IMR-90 (cell line): ENCODE data around the gene TCERG1L. TPM values are rescaled to one million over a fixed set of nuclear protein-coding genes. Genes with fewer than 3 reads are reported as not detected.

Experiments
- ATAC-seq: fragments of 200-7000 bp; cut with Tn5 transposase; 2 replicates; pipeline ENCODE4 v1.9.1; 2020; ENCODE audit warnings: low read depth, mild to moderate bottlenecking, moderate library complexity
- BruUV-seq: library from RNA; stranded (reverse); fragments of 400-500 nt; replicated peaks from 2 replicates; lab custom pipeline; 2021; lab: Mats Ljungman, UMichigan
- CTCF ChIA-PET: fragments of 300-600 bp; formaldehyde crosslinking; extraction: SDS; loops from one replicate; lab custom pipeline; 2021; ENCODE audit warnings: antibody characterized with exemption; lab: Yijun Ruan, JAX
- POLR2A ChIA-PET: fragments of 300-600 bp; sonication (Branson Sonifier 250); formaldehyde crosslinking; loops from one replicate; lab custom pipeline; 2022; ENCODE audit warnings: antibody characterized with exemption; ENCODE audit not compliant: unreplicated experiment; lab: Charles Lee
- DNase-seq: peaks from one replicate; pipeline ENCODE4 v3.0.0; 2013
- H2AFZ ChIP-seq: replicated peaks from 2 replicates; pipeline ENCODE3; 2013; ENCODE audit warnings: low read length, mild to moderate bottlenecking; ENCODE audit not compliant: poor library complexity
- H2AK5ac ChIP-seq: 2 replicates; pipeline ENCODE4 v1.6.1; 2013; ENCODE audit warnings: low read depth, low read length, inconsistent platforms
- H2AK9ac ChIP-seq: replicated peaks from 2 replicates; pipeline ENCODE3; 2013; ENCODE audit warnings: mild to moderate bottlenecking, low read depth, low read length, moderate library complexity; ENCODE audit not compliant: poor library complexity
- H2BK120ac ChIP-seq: 2 replicates; pipeline ENCODE4 v1.6.1; 2013; ENCODE audit warnings: low read depth, low read length, inconsistent platforms
- H2BK15ac ChIP-seq: 3 replicates; pipeline ENCODE4 v1.6.1; 2013; ENCODE audit warnings: low read depth, low read length, inconsistent platforms
- H2BK20ac ChIP-seq: 2 replicates; pipeline ENCODE4 v1.6.1; 2013; ENCODE audit warnings: low read depth, mild to moderate bottlenecking, inconsistent platforms, low read length, moderate library complexity
- H2BK5ac ChIP-seq: 2 replicates; pipeline ENCODE4 v1.6.1; 2013; ENCODE audit warnings: mild to moderate bottlenecking, low read depth, low read length, inconsistent platforms; ENCODE audit not compliant: poor library complexity, severe bottlenecking
- H3K14ac ChIP-seq: replicated peaks from 2 replicates; pipeline ENCODE4 v1.6.1; 2013; ENCODE audit warnings: low read depth, low read length, inconsistent platforms
- H3K18ac ChIP-seq: 2 replicates; pipeline ENCODE4 v1.6.1; 2013; ENCODE audit warnings: low read depth, low read length, control low read depth
- H3K23ac ChIP-seq: 2 replicates; pipeline ENCODE4 v1.6.1; 2013; ENCODE audit warnings: low read depth, low read length, inconsistent platforms
- H3K27ac ChIP-seq: 2 replicates; pipeline ENCODE4 v1.5.1; 2013; ENCODE audit warnings: mild to moderate bottlenecking, control low read depth, low read length; ENCODE audit not compliant: insufficient read depth
- H3K27me3 ChIP-seq: 2 replicates; pipeline ENCODE4 v1.6.1; 2013; ENCODE audit warnings: low read length; ENCODE audit not compliant: control insufficient read depth, insufficient read depth
- H3K36me3 ChIP-seq: 2 replicates; pipeline ENCODE4 v1.6.1; 2013; ENCODE audit warnings: low read length, mixed read lengths; ENCODE audit not compliant: control insufficient read depth, insufficient read depth
- H3K4ac ChIP-seq: 2 replicates; pipeline ENCODE4 v1.6.1; 2013; ENCODE audit warnings: low read depth, low read length, inconsistent platforms
- H3K4me1 ChIP-seq: 2 replicates; pipeline ENCODE4 v1.6.1; 2013; ENCODE audit warnings: low read length, mixed read lengths; ENCODE audit not compliant: control insufficient read depth, insufficient read depth
- H3K4me2 ChIP-seq: 2 replicates; pipeline ENCODE4 v1.6.1; 2013; ENCODE audit warnings: low read depth, mild to moderate bottlenecking, control low read depth, low read length, moderate library complexity
- H3K4me3 ChIP-seq: 2 replicates; pipeline ENCODE4 v1.5.1; 2013; ENCODE audit warnings: low read depth, mild to moderate bottlenecking, control low read depth, low read length, moderate library complexity; ENCODE audit not compliant: insufficient read depth
- H3K56ac ChIP-seq: 2 replicates; pipeline ENCODE4 v1.6.1; 2013; ENCODE audit warnings: low read length, inconsistent platforms; ENCODE audit not compliant: insufficient read depth; ENCODE audit errors: extremely low read depth
- H3K79me1 ChIP-seq, 2 experiments: 2 replicates each; pipeline ENCODE4 v1.6.1; 2013; ENCODE audit warnings: low read length in 2 of 2, inconsistent platforms in 1 of 2, low read depth in 1 of 2
- H3K9ac ChIP-seq: 2 replicates; pipeline ENCODE4 v1.6.1; 2013; ENCODE audit warnings: low read depth, low read length, control low read depth
- H3K9me1 ChIP-seq: 2 replicates; pipeline ENCODE4 v1.6.1; 2013; ENCODE audit warnings: low read length, inconsistent platforms; ENCODE audit not compliant: insufficient read depth
- H3K9me3 ChIP-seq: 2 replicates; pipeline ENCODE4 v1.6.1; 2013; ENCODE audit warnings: low read length; ENCODE audit not compliant: control insufficient read depth, insufficient read depth
- H4K20me1 ChIP-seq: 2 replicates; pipeline ENCODE4 v1.6.1; 2013; ENCODE audit warnings: low read length, inconsistent platforms; ENCODE audit not compliant: insufficient read depth
- H4K5ac ChIP-seq: 2 replicates; pipeline ENCODE4 v1.6.1; 2013; ENCODE audit warnings: mild to moderate bottlenecking, low read depth, low read length, control low read depth
- H4K8ac ChIP-seq, 2 experiments: 2 replicates each; pipeline ENCODE4 v1.6.1; 2013; ENCODE audit warnings: low read depth in 2 of 2, low read length in 2 of 2, control low read depth in 1 of 2, inconsistent platforms in 1 of 2
- H4K91ac ChIP-seq: 2 replicates; pipeline ENCODE4 v1.6.1; 2013; ENCODE audit warnings: low read depth, low read length, inconsistent platforms; ENCODE audit not compliant: insufficient read depth
- CEBPB ChIP-seq: IDR thresholded peaks from 2 replicates; pipeline ENCODE4 v1.6.1; 2012; ENCODE audit warnings: low read depth, low read length, improper control_type of control experiment
- CHD1 ChIP-seq: IDR thresholded peaks from 2 replicates; pipeline ENCODE4 v1.6.1; 2012; ENCODE audit warnings: low read depth, low read length, improper control_type of control experiment
- MAFK ChIP-seq: IDR thresholded peaks from 2 replicates; pipeline ENCODE4 v1.6.1; 2012; ENCODE audit warnings: low read depth, low read length, improper control_type of control experiment
- MAZ ChIP-seq: IDR thresholded peaks from 2 replicates; pipeline ENCODE4 v1.6.1; 2012; ENCODE audit warnings: low read depth, mild to moderate bottlenecking, low read length, improper control_type of control experiment, moderate library complexity, borderline replicate concordance
- POLR2A ChIP-seq: IDR thresholded peaks from 2 replicates; pipeline ENCODE4 v1.6.1; 2012; ENCODE audit warnings: mild to moderate bottlenecking, low read depth, low read length
- whole genome bisulfite sequencing, 2 experiments: methylation state at CpG; one replicate each; pipeline versions ENCODE4 v1.1.5 to v1.1.7; 2013; ENCODE audit warnings: missing lambda C conversion rate in 2 of 2; ENCODE audit not compliant: insufficient read length in 1 of 2; ENCODE audit errors: extremely low coverage in 2 of 2; 5-methylcytosine and 5-hydroxymethylcytosine counted together
- dilution Hi-C: fragments of 300-500 bp; cut with HindIII; formaldehyde crosslinking; loops from one replicate; pipeline ENCODE4 v1.14.3; 2018; ENCODE audit warnings: low sequenced_read_pairs; ENCODE audit not compliant: unreplicated experiment
- in situ Hi-C: fragments of 300-500 bp; cut with MboI; formaldehyde crosslinking; loops from 3 replicates; pipeline ENCODE4 v1.14.3; 2019; ENCODE audit warnings: low sequenced_read_pairs, inconsistent platforms, mixed read lengths
- intact Hi-C: fragments of 100-400 bp; cut with micrococcal nuclease; formaldehyde crosslinking; loops from 2 replicates; pipeline ENCODE4 v1.10.0; 2022
- polyA plus RNA-seq, 3 experiments: library from polyadenylated mRNA; depleted of rRNA; stranded (reverse); fragments of >200 nt; gene quantifications; 2 replicates each; pipeline ENCODE4 v1.2.3, GENCODE V29; 2012; ENCODE audit warnings: low replicate concordance in 1 of 3
- total RNA-seq: library from RNA; depleted of rRNA; stranded (reverse); fragments of >200 nt; gene quantifications from 2 replicates; pipeline ENCODE4 v1.2.3, GENCODE V29; 2012
- TF ChIP-seq, protein P1 (sequence below): conservative IDR thresholded peaks from 2 replicates; pipeline ENCODE4 v1.5.1; 2012; ENCODE audit warnings: mild to moderate bottlenecking, low read depth, low read length, improper control_type of control experiment

The TCERG1L gene
- total and polyA plus RNA-seq, 2 of the 4 experiments (the other 2 are of a cell fraction): not detected

DNA sequence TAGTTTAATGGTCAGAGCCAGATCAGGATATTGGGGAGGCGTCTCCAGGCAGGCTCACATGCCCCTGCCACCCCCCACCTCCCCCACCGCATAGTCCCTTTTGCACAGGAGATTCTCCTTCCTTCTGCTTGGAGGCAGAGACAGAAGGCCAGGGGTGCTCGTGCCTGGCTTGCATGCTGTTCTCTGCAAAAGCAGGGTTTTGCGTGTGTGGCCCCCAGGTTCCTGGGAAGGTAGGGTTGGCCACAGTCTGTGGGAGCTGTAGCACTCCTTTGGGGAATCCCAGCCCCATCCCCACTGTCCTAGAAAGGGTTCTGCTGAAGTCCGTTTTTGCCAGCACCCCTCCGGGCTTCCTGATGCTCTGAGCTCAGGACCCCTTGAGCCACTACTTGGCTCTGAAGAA, 1.9 kb upstream of the TCERG1L start:
- TF ChIP-seq, protein P1, sequence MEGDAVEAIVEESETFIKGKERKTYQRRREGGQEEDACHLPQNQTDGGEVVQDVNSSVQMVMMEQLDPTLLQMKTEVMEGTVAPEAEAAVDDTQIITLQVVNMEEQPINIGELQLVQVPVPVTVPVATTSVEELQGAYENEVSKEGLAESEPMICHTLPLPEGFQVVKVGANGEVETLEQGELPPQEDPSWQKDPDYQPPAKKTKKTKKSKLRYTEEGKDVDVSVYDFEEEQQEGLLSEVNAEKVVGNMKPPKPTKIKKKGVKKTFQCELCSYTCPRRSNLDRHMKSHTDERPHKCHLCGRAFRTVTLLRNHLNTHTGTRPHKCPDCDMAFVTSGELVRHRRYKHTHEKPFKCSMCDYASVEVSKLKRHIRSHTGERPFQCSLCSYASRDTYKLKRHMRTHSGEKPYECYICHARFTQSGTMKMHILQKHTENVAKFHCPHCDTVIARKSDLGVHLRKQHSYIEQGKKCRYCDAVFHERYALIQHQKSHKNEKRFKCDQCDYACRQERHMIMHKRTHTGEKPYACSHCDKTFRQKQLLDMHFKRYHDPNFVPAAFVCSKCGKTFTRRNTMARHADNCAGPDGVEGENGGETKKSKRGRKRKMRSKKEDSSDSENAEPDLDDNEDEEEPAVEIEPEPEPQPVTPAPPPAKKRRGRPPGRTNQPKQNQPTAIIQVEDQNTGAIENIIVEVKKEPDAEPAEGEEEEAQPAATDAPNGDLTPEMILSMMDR: no peak
- TF ChIP-seq MAFK (no peak), MAZ (no peak), CEBPB (no peak), CHD1 (no peak), POLR2A (no peak)
- H4K91ac ChIP-seq: no peak overlapping the region
- H3K27me3 ChIP-seq: no peaks in the 10 kb centered on the region
- no peak for DNase-seq
- no peak overlapping the region for H4K8ac ChIP-seq
- no peak overlapping the region for H3K4me3 ChIP-seq
- no peaks in the 10 kb centered on the region for H4K20me1 ChIP-seq
- in situ Hi-C loops: no loop called here
- no peak for ATAC-seq
- H3K9ac ChIP-seq: no peak overlapping the region
- no peak overlapping the region for H2BK5ac ChIP-seq
- dilution Hi-C loops: no loop called here
- no TSS peak for BruUV-seq
- H3K56ac ChIP-seq: no peak overlapping the region
- H3K36me3 ChIP-seq: no peaks in the 10 kb centered on the region
- H3K4me2 ChIP-seq: no peak overlapping the region
- H2BK120ac ChIP-seq: no peak overlapping the region
- no peak overlapping the region for H2BK20ac ChIP-seq
- H2AFZ ChIP-seq: no peak overlapping the region
- H3K18ac ChIP-seq: no peak overlapping the region
- H3K27ac ChIP-seq: no peak overlapping the region
- no peaks in the 10 kb centered on the region for H3K79me1 ChIP-seq
- H3K9me1 ChIP-seq: no peaks in the 10 kb centered on the region
- CTCF ChIA-PET: no interaction called here
- peaks cover 22% of the 10 kb centered on the region for H3K9me3 ChIP-seq
- H2AK5ac ChIP-seq: no peak overlapping the region
- no peak overlapping the region for H3K14ac ChIP-seq
- no peak overlapping the region for H2BK15ac ChIP-seq
- POLR2A ChIA-PET: no interaction called here
- no peak overlapping the region for H2AK9ac ChIP-seq
- H4K5ac ChIP-seq: no peak overlapping the region
- WGBS, 2 experiments: 80% methylated on average over 2 of the region's 6 CpGs; no CpG with 5 or more reads in 1 of the 2 experiments
- no peak overlapping the region for H3K23ac ChIP-seq
- H3K4me1 ChIP-seq: no peaks in the 10 kb centered on the region
- intact Hi-C loops: no loop called here
- H3K4ac ChIP-seq: no peak overlapping the region
